ENCODE measurements around the gene AVPI1. TPM values are rescaled to one million over a fixed set of nuclear protein-coding genes. Genes with fewer than 3 reads are reported as not detected.
"Not testable (repeated sequence)": the region's sequence is repeated elsewhere in the genome, so short reads cannot be mapped to it uniquely, and the experiment has no call there.

Gene AVPI1
- total RNA-seq, 1 experiment from 2014 or later = 7.6 TPM

DNA sequence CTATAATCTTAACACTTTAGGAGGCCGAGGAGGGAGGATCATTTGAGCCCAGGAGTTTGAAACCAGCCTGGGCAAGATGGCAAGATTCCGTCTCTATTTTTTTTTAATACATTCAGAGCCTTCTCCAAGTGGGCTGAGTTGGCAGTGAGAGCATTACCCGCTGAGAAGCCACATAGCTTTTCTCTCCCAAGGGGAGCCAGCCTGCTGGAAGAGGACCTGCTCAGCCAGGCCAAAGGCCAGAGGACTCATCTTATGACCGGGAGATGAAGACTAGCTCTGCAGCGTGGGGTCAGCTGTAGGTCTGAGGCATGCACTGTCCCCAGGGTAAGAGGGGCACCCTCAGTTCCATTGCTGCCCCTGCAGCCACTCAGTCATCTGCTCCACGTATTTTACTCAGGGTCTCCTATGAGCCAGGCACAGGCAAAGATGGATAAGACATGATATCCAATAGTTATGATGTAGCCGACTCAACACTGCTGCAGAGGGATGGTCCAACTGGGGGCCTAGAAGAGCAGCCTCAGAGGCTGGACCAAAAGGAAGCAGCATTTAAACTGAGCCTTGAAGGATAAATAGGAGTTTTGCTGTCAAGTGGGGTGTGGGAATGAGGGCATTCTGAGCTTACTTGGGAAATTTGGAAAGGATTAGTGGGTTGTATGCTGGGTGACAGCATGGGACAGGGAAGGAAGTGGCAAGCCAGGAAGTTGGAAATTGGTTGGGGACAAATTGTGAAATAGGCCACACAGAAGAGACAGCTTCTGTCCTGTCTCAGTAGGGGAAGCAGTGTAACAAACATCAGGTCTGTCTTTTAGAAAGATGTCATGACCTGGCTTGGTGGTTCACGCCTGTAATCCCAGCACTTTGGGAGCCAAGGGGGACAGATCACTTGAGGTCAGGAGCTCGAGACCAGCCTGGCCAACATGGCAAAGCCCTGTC lies 24.9 kb upstream of the AVPI1 start:
- no peak for DNase-seq (ENCODE audit: low read depth)

DNA sequence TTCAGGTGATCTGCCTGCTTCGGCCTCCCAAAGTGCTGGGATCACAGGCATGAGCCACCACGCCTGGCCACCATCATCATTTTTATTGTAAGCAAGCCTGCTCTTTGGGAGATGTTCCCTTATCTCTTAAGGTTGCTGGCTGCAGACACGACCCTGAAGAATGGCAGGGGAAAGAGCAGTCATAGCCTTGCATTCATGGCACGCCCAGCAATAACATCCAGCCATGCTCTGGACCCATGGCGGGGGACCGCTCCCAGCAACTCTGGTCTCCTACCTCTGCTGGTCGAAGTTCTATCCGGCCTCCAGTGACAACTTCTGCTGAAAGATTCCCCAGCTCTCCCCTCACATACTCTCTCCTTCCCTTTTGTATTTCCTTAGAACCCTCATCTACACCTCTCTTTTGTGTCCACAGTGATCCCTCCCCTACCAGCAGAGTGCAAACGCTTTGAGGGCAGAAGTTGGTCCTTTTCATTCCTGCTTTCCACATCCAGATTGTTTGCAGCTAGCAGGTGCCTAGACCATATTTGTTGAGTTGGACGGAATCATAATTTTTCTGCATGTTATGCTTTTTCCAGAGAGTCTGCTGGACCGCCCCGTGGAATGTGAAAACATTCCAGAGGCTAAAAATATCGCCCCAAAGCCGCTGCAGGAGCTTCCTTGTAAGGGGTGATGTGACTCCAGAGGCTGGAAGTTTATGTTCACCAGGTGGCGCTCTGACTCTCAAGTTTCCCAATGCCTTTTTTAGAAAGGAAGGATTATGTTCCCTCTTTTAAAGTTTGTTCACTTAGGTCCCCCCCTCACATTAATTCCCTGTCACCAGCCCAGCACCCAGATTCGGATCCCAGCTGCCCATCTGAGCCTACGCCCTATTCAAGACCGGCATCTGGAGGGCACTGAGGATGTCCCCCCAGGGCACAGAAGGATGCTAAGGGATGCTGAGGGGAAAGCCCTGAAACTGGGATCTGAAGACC lies 22.2 kb upstream of the AVPI1 start:
- DNase-seq (ENCODE audit: low read depth) = peak; percentile 65

DNA sequence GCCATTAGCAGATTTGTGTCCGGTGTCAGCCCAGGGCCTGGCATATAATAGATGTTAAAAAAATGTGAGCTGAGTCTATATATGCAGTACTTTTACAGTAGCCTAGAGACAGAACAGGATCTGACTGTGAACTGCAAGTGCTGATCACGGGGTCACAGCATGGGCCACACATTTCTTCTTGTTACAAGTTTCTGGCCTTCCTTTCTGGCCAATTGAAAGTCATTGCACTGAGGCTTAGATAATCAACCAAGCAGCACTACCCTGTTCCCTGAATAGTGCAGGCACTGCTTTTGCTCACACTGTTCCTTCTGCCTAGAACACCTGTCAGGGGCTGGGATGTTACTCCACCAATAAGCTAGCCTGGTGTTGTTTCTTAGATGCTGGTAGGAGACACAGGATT lies 21.1 kb upstream of the AVPI1 start:
- no peak for DNase-seq (ENCODE audit: low read depth)

DNA sequence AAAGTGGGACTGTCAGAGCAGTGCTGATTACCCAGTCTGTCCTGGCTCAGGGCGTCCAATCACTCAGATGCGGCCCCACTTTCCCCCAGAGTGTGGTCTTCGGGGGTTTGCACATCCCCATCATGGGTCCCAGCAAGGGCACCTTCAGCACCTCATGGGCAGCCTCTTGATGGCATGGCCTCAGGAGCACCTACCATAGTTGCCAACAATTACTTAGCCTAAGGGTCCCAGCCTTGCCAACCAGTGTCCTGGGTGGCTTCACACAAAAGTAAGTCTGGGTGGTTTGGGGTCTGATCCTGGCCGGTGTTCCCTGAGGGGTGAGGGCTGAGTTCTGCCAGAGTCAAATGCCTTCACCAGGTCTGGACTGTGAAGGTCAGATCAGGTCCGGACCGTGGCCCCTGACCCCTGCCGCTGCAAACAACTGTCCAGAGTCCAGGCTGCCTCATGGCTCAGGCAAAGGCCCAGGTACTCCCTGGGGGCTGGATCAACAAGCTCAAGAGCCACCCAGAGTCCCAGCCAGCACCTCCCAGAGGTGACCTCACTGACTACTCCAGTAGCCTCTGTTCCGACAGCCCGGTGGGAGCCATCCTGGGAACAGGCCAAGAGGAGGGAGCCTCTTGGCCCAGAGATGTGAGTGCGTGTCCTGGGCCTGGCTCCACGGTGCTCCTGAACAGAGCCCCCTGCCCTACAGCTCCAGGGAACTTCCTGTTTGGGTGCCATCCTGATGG lies 20.3 kb upstream of the AVPI1 start:
- DNase-seq (ENCODE audit: low read depth) = no peak

DNA sequence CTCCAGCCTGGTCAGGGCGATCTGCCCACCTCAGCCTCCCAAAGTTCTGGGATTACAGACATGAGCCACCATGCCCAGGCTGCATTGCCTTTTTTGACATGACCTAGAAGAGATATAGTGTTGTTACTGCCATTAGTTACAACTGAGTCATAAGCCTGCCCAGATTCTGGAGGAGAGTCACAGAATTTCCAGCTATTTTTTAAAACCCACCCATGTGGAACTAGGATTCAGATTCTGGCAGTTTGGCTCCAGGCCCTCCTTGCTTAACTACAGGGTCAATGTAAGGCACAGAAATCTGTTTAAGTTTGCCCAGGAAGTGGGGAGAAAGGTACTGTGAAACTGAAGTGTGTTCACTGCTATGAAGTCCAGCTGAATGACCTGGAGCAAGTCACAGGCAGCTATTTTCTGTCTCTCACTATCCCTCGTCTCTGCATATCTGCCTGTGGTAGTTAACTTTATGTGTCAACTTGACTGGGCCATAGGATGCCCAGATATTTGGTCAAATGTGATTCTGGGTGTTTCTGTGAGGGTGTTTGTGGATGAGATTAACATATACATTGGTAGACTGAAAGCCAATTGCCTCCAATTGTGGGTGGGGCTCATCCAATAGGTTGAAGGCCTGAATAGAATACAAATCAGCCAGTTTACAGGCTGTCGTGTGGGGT lies 18.1 kb upstream of the AVPI1 start:
- no peak for DNase-seq (ENCODE audit: low read depth)

DNA sequence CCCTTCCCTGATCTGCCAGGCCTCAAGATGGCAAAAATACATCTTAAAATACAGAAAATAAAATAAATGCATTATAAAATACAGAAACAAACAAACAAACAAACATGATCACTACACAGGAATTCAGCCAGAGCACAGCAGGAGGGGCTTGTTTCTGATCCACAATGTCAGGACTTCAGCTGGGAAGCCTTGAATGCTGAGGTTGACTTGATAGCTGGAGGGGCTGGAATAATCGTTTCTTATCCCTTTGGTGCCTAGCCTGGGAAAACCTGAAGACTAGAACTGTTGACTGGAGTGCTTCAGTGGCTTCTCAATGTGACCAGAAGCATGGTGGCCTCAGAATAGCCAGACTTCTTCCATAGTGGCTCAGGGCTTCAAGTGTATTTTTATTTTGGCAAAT lies 17.3 kb upstream of the AVPI1 start:
- DNase-seq (ENCODE audit: low read depth) = no peak

DNA sequence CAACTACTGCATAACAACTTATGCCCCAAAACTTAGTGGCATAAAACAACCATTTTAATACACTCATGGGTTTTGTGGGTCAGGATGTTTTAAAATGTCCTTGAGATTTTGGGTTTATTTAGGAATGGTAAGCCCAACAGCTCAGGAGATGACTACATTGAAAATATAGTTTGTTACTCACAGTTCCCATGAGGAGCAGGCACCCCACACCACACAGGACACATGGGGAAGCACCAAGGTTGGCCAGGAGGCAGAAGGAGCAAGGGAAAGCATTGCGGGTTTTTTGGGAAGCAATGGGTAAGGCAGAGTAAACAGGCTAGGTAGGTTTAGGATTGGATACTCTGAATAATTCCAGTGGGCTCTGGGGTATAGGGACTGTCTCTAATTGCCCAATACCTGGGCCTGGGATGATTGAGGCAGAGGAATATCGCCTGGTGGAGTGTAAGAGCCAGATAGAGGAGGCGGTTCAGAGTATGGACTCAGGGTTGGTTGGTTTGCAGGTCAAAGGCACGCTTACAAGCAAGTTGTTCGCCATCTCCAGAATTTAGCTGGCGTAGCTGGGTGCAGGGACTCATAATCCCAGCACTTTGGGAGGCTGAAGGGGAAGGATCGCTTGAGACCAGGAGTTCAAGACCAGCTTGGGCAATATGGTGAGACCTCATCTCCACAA lies 16.5 kb upstream of the AVPI1 start:
- no peak for DNase-seq (ENCODE audit: low read depth)

DNA sequence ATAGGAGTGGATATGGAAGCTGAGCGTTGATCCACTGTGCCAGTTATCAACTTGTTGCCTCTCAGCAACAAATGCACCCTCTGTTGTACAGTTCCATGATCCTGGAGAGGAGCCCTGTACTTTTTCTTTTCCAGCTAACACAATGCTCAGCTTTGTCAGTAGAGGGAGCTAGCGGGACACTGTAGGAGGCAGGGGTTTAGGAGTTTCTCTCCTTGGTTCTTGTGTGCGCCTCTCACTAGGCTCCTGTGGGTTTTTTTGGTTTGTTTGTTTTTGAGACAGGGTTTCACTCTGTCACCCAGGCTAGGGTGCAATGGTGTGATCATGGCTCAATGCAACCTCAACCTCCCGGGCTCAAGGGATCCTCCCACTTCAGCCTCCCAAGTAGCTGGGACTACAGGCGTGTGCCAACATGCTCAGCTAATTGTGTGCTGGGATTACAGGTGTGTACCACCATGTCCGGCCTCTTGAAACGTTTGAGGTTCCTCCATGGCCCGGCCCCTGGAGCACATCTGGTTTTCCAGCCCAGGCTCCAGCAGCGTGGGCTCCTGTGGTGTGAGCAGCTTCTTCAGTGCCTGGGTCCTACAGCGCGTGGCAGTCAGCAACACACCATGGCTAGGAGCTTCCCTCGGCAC lies 14.5 kb upstream of the AVPI1 start:
- DNase-seq (ENCODE audit: low read depth) = peak; percentile 66

DNA sequence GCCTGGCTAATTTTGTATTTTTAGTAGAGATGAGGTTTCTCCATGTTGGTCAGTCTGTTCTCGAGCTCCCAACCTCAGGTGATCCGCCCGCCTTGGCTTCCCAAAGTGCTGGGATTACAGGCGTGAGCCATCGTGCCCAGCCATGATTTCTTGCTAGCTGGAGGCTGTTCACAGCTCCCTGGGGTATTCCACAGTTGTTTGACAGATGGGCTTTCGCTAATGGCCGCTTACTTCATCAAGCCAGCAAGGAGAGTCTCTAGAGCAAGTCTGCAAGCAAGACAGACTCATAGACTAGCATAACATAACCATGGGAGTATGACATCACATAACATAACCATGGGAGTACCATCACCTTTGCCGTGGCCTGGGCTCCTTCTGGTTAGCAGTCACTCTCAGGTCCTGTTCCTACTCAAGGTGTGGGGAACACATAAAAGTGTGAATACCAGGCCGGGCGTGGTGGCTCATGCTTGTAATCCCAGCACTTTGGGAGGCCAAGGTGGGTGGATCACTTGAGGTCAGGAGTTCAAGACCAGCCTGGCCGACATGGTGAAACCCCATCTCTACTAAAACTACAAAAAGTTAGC lies 11.1 kb upstream of the AVPI1 start:
- DNase-seq (ENCODE audit: low read depth) = not testable (repeated sequence)

DNA sequence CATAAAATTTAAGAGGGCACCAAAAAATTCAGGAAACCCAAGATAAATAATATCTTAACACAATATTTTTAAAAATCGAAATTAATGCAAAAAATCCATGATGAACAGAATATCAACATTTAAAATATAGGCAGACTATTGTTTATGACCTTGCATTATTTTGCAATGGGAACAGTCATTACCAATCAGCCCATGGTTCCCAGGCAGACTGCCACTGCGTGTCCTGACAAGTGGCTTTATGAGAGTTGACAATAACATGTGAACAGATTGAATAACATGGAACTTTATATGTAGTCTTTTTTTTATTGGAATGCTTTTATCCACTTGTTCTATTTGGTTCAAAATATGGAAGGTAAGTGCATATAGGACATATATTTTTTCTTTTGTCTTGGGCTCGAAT lies 3.1 kb upstream of the AVPI1 start:
- DNase-seq (ENCODE audit: low read depth) = no peak

DNA sequence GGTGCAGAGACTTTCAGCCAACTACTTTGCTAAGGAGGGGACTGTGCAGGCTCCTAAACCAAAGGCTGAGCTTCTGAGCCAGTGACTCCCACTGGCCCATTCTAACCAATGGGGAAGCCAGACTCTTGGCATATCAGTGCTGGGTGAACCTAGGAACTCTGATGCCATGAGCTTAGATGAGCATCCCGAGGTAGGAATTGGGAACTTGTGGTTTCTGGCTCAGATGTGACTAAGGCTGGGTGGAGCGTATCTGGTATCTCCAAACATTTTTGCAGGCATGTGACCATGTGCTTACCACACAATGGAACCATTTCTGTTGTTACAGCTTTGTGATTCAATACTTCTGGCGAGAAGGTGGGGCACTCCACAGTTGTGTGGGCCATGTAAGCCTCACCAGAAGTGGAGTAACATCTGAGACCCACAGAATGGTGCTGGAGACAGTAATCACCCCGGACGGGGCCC lies 2.5 kb upstream of the AVPI1 start:
- peak; percentile 97 for DNase-seq (ENCODE audit: low read depth)

DNA sequence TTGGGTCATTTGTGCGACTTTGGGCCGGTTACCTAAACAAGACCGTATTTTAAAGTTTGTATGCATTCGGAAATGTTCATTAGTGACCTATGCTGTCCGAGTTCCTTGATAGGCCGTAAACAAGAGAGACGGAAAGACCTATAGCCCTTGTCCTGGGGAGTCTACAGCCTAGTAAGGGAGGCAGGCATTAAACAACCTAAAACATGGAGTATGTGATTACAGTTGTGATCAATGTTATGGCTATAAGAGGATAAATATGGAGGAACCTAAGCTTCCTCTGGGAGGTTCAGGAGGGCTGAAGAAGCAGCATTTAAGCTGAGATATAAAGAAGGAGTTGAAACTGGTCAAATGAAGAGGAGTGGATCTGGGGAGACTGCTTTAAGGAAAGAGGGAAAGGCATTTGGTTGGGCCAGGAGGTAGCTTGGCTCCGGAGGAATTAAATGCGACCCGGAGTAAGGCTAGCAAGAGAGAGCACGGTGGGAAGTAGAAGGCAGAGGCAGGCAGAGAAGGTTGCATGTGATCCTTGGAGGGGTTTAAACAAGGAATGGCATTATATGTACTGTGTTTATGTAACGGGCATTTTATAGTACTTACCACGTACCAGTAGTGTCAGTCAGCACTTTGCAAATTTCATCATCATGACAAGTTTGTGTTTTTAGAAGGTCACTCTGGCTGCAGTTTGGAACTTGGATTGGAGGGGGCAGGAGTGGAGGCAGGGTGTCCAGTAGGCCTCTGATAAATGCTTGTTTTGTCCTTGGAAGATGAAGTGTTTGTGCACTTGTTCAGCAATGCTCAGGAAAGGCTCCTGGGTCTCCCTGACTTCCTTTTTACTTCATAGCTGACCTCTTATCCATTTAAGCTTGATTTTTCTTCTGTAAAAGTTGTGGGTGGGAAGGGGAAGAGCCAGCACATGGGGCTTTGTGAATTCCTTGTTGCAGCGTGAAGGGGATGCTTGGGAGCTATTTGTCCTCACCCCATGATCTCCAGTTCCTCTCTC lies 1.0 kb upstream of the AVPI1 start:
- DNase-seq (ENCODE audit: low read depth) = peak; percentile 38

DNA sequence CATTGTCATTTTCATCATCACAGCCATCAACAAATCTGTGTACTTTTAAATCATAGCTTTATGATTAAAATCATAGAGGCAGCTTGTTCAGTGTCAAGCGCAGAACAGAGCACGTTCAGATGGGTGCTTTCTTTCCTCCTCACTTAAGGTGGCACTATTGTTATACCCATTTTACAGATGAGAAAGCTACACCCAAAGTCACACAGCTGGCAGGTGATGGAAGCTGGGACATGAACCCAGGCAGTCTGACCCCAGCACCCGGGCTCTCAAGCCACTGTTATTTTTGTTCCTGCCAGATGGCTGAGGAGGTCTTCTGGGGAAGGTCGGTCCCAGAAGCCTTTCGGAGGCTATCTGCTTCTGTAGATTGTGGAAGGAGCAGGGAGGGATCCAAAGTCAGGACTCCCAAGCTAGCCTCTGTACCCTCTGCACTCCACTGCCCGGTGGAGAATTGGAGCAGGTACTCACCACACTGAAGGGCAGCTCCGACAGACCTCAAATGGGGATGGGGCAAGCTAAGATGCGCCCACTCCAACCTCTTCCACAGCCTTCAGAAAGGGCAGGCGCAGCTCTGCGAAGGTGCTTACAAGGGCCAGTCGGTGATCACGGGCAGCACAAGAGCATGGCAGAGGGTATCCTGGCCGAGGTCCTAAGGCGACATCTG lies 610 bp downstream of the AVPI1 start:
- no peak for DNase-seq (ENCODE audit: low read depth)

DNA sequence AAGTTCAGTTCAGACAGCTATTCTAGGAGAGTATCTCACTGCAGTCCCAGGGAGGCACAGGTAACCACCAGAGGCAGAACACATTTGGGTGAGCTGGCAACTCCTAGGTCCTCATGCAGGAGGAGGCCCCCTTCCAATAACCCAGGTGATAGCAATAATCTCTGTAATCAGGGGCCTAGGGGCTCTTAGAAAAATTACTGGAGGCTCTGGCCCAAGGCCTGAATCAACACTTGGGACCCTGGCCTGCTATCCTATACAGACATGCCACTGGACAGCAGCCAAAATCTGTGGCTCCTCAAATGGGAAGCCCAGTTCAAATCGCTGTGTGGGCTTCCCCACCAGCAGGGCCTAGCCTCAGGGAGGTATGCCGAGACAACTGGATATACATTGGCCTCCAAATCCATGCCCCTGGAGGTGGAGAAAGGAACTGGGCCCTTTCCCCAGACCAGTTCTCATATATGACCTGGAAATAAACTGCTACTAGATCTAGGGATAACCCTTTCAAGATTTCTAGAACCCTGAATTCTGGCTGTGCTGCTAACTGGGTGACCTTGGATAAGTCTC lies 1.6 kb downstream of the AVPI1 start:
- peak; percentile 57 for DNase-seq (ENCODE audit: low read depth)

DNA sequence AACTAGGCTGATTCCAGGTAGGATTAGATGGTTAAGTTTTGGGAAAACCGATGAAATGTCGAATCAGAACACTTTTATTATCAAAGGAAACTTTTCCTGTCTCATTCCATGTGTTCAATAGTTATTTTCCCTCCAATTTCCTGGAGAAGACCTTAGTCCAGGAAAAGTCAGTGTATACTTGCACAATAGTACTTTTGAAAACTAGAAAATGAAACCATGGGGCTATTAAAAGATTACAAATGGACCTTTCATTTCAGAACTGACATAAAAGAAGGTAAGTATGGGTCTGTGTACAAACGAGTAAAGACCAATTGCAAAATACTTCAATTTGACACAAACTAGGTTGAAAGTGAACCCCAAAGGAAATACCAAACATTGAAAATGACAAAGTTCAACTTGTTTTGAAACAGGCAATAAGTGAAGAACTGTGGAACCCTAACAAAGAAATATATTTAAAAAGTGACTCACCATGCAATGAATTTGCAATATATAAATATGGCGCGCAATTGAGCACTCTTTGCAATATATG lies 2.1 kb downstream of the AVPI1 start:
- DNase-seq (ENCODE audit: low read depth) = no peak

DNA sequence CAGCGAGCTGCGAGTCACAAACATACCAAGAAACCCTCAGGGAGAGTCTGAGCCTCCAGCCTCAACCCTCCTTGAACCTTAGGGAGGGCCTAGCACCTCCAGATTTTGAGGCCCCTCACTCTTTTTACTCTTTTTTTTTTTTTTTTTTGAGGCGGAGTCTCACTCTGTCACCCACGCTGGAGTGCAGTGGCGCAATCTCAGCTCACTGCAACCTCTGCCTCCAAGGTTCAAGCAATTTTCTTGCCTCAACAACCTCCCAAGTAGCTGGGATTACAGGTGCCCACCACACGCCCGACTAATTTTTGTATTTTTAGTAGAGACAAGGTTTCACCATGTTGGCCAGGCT lies 2.7 kb downstream of the AVPI1 start:
- not testable (repeated sequence) for DNase-seq (ENCODE audit: low read depth)
